Kidney capillary endothelial cell (primary cell): ENCODE measurements around the gene NFATC1.
A peak's percentile ranks its signal among the peaks of the same experiment; 100 is the strongest.

ENCODE experiments used
- DNase-seq: peaks from one replicate; pipeline ENCODE4 v3.0.0-alpha.2; 2018; ENCODE audit warnings: low spot score

NFATC1 gene

GRCh38 chr18:79554945-79555645 lies 159.4 kb downstream of the NFATC1 start:
- DNase-seq: no peak

- no peak for DNase-seq
Observed at GRCh38 chr18:79555885-79556284, 160.2 kb downstream of the NFATC1 start.

GRCh38 chr18:79556829-79557585 lies 161.3 kb downstream of the NFATC1 start:
- no peak for DNase-seq

- DNase-seq: no peak
Observed at GRCh38 chr18:79558196-79558932, 162.6 kb downstream of the NFATC1 start.

GRCh38 chr18:79558933-79559416 lies 163.2 kb downstream of the NFATC1 start:
- DNase-seq: no peak

- no peak for DNase-seq
Observed at GRCh38 chr18:79559436-79559835, 163.7 kb downstream of the NFATC1 start.

- DNase-seq: no peak
Observed at GRCh38 chr18:79560042-79560860, 164.5 kb downstream of the NFATC1 start.

- DNase-seq: no peak
Observed at GRCh38 chr18:79560861-79561210, 165.1 kb downstream of the NFATC1 start.

- DNase-seq: no peak
Observed at GRCh38 chr18:79563949-79564348, 168.2 kb downstream of the NFATC1 start.

GRCh38 chr18:79564441-79564840 lies 168.7 kb downstream of the NFATC1 start:
- DNase-seq: no peak

GRCh38 chr18:79566771-79567431 lies 171.2 kb downstream of the NFATC1 start:
- no peak for DNase-seq

GRCh38 chr18:79567481-79568147 lies 171.9 kb downstream of the NFATC1 start:
- peak; percentile 90 for DNase-seq

GRCh38 chr18:79568543-79569205 lies 172.9 kb downstream of the NFATC1 start:
- DNase-seq: no peak

- no peak for DNase-seq
Observed at GRCh38 chr18:79569720-79570119, 174.0 kb downstream of the NFATC1 start.

- DNase-seq: no peak
Observed at GRCh38 chr18:79570266-79571201, 174.8 kb downstream of the NFATC1 start.

- DNase-seq: no peak
Observed at GRCh38 chr18:79571211-79572092, 175.7 kb downstream of the NFATC1 start.

GRCh38 chr18:79572093-79572780 lies 176.5 kb downstream of the NFATC1 start:
- DNase-seq: no peak
